ENCODE data around the gene OVOL2.
"Not testable (repeated sequence)": the region's sequence is repeated elsewhere in the genome, so short reads cannot be mapped to it uniquely, and the experiment has no call there.

OVOL2 gene

GRCh38 chr20:18091623-18092022 lies 33.9 kb upstream of the OVOL2 start:
- no peak overlapping the region for H3K4me3 ChIP-seq (ENCODE audit: low read depth, low read length)
- TF ChIP-seq, protein P1, sequence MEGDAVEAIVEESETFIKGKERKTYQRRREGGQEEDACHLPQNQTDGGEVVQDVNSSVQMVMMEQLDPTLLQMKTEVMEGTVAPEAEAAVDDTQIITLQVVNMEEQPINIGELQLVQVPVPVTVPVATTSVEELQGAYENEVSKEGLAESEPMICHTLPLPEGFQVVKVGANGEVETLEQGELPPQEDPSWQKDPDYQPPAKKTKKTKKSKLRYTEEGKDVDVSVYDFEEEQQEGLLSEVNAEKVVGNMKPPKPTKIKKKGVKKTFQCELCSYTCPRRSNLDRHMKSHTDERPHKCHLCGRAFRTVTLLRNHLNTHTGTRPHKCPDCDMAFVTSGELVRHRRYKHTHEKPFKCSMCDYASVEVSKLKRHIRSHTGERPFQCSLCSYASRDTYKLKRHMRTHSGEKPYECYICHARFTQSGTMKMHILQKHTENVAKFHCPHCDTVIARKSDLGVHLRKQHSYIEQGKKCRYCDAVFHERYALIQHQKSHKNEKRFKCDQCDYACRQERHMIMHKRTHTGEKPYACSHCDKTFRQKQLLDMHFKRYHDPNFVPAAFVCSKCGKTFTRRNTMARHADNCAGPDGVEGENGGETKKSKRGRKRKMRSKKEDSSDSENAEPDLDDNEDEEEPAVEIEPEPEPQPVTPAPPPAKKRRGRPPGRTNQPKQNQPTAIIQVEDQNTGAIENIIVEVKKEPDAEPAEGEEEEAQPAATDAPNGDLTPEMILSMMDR (IDR thresholded peaks at IDR 0.05; ENCODE audit: low read depth, low read length), result no peak

GRCh38 chr20:18090477-18090876 lies 32.8 kb upstream of the OVOL2 start:
- no peak overlapping the region for H3K4me3 ChIP-seq (ENCODE audit: low read depth, low read length)
- TF ChIP-seq, protein P1 (IDR thresholded peaks at IDR 0.05; ENCODE audit: low read depth, low read length), result no peak

DNA sequence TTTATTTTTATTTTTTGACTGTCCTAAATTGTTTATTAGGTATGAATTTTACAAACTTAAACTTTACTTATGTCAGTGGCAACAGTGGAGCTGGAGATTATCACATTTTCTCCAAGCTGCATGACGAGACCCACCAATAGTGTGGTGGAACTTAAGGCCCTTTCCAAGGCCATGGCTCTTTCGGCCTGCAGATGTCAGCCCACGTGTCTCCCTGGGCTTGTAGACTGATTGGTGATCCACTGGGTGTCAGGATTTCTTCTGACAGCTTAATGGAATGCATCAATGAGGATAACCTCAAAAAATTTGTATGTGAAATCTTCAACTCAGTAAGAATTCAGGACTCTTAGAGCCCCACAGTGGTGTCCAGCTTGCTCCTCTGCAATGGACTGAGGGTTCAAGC lies 32.3 kb upstream of the OVOL2 start:
- TF ChIP-seq, protein P1 (IDR thresholded peaks at IDR 0.05; ENCODE audit: low read depth, low read length), result no peak
- no peak overlapping the region for H3K4me3 ChIP-seq (ENCODE audit: low read depth, low read length)

DNA sequence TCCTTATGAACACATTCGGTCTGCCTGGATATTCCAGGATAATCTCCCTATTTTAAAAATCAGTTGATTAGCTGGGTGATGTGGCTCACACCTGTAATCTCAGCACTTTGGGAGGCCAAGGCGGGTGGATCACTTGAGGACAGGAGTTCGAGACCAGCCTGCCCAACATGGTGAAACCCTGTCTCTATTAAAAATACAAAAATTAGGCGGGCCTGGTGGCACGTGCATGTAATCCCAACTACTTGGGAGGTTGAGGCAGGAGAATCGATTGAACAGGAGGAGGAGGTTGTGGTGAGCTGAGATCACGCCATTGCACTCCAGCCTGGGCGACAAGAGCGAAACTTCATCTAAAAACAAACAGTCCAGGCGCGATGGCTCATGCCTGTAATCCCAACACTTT lies 31.1 kb upstream of the OVOL2 start:
- not testable (repeated sequence) for H3K4me3 ChIP-seq (ENCODE audit: low read depth, low read length)

GRCh38 chr20:18088298-18088697 lies 30.6 kb upstream of the OVOL2 start:
- H3K4me3 ChIP-seq (ENCODE audit: low read depth, low read length), result not testable (repeated sequence)

DNA sequence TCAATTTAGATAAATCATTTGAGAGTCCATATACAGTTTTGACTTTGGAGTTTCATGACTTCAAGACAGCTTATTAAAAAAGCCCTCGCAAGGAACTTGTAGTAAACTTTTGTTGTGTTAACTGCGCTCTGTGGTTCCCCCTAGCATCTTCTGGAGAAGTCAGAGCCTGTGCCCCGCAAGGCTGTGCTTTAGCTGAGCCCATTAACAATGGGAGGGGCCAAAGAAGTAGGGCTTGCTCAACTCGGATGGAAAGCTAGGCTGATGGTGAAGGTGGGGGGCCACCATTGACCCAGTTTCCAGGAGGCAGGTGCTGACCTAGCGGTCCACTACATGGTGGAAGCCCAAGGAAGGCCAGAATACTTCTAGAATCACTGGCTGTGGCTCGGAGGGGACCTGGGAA lies 29.3 kb upstream of the OVOL2 start:
- TF ChIP-seq, protein P1 (IDR thresholded peaks at IDR 0.05; ENCODE audit: low read depth, low read length), result no peak

DNA sequence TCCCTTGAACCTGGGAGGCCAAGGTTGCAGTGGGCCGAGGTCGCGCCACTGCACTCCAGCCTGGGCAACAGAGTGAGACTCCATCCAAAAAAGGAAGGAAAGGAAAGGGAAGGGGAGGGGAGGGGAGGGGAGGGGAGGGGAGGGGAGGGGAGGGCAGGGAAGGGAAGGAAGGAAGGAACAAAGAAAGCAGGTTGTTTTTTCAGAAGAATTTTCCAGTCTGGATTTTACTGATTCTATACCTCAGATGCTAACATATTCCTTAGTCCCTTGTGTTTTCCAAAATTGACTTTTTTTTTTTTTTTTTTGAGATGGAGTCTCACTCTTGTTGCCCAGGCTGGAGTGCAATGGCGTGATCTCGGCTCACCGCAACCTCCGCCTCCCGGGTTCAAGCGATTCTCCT lies 23.1 kb upstream of the OVOL2 start:
- not testable (repeated sequence) for H3K4me3 ChIP-seq (ENCODE audit: low read depth, low read length)

More for the DNA sequence above, 29.3 kb upstream of the OVOL2 start:
- H3K4me3 ChIP-seq (ENCODE audit: low read depth, low read length), result no peak overlapping the region

GRCh38 chr20:18079756-18080353 lies 22.1 kb upstream of the OVOL2 start:
- TF ChIP-seq, protein P1 (IDR thresholded peaks at IDR 0.05; ENCODE audit: low read depth, low read length), result no peak
- no peak overlapping the region for H3K4me3 ChIP-seq (ENCODE audit: low read depth, low read length)

DNA sequence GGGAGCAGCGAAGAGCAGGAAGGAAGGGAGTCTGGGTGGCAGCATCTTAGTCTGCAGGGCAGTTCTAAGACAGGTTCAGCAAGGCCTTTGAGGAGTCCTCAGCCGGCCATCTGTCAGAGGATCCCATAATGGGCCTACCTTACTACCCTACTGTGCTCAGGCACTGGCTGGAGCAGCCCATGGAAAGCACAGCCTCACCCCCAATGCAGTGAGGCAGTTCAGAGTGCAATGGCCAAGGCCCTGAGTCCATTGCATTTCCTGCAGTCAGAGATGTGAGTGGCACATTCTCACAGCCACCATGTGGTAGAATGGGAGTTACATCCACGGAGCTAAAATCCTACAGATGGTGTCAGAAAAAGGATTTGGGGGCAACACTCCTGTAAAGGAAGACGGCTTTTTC lies 19.4 kb upstream of the OVOL2 start:
- TF ChIP-seq, protein P1 (IDR thresholded peaks at IDR 0.05; ENCODE audit: low read depth, low read length), result no peak
- no peak overlapping the region for H3K4me3 ChIP-seq (ENCODE audit: low read depth, low read length)

Measured in WI38 (cell line).